Measurements from ENCODE around the gene TMEM38B.

- TF ChIP-seq POLR2A (IDR thresholded peaks at IDR 0.05) = no peak
- TF ChIP-seq POLR2AphosphoS5 (IDR thresholded peaks at IDR 0.05) = no peak
- peak in 2 of 4 experiments; percentile 32 to 60 for TF ChIP-seq CTCF (IDR thresholded peaks at IDR 0.05)
- no peak for TF ChIP-seq EP300 (IDR thresholded peaks at IDR 0.05)
Observed at GRCh38 chr9:105656131-105656921, 38.0 kb upstream of the TMEM38B start.

All from gastroesophageal sphincter (tissue), 3 donors.